Measurements from ENCODE around the gene PDCD11.

DNA sequence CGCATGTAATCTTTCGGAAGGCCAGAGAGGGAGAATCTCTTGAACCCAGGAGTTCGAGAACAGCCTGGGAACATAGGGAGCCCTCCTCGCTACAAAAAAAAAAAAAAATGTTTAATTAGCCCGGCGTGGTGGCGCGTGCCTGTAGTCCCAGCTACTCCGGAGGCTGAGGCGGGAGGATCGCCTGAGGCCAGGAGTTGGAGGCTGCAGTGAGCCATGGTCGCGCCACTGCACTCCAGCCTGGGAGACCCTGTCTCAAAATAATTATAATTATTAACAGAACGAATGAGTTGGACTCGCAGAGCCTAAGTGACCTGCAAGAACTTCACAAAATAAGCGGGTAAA, 46.3 kb upstream of the PDCD11 start:
- TF ChIP-seq POLR2A (IDR thresholded peaks at IDR 0.05) = no peak
- TF ChIP-seq, protein P1, sequence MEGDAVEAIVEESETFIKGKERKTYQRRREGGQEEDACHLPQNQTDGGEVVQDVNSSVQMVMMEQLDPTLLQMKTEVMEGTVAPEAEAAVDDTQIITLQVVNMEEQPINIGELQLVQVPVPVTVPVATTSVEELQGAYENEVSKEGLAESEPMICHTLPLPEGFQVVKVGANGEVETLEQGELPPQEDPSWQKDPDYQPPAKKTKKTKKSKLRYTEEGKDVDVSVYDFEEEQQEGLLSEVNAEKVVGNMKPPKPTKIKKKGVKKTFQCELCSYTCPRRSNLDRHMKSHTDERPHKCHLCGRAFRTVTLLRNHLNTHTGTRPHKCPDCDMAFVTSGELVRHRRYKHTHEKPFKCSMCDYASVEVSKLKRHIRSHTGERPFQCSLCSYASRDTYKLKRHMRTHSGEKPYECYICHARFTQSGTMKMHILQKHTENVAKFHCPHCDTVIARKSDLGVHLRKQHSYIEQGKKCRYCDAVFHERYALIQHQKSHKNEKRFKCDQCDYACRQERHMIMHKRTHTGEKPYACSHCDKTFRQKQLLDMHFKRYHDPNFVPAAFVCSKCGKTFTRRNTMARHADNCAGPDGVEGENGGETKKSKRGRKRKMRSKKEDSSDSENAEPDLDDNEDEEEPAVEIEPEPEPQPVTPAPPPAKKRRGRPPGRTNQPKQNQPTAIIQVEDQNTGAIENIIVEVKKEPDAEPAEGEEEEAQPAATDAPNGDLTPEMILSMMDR (IDR thresholded peaks at IDR 0.05) = no peak
- no peak for TF ChIP-seq EP300 (IDR thresholded peaks at IDR 0.05)

Data from ovary (tissue), 3 donors.